Panc1 (cell line): ENCODE results near the gene TAF11.

Experiments used
- POLR2AphosphoS5 ChIP-seq: IDR thresholded peaks from 2 replicates; pipeline ENCODE4 v1.6.1; 2012; ENCODE audit warnings: mild to moderate bottlenecking, low read depth, low read length, moderate library complexity
- TCF7L2 ChIP-seq: IDR thresholded peaks from 2 replicates; pipeline ENCODE4 v1.6.1; 2011; ENCODE audit warnings: mild to moderate bottlenecking, low read depth, low read length, inconsistent platforms
- TF ChIP-seq, protein P1 (sequence below): fragments of 450-650 bp; IDR thresholded peaks from 2 replicates; pipeline ENCODE4 v1.5.1; 2017; ENCODE audit warnings: mild to moderate bottlenecking
- TF ChIP-seq, protein P2 (sequence below), 2 experiments: IDR thresholded peaks; 2 replicates each; pipeline ENCODE4 v1.6.1; 2011 to 2012; ENCODE audit warnings: low read depth in 2 of 2, control low read depth in 1 of 2, low read length in 1 of 2, mild to moderate bottlenecking in 1 of 2, moderate library complexity in 1 of 2; ENCODE audit not compliant: insufficient read depth in 1 of 2

DNA sequence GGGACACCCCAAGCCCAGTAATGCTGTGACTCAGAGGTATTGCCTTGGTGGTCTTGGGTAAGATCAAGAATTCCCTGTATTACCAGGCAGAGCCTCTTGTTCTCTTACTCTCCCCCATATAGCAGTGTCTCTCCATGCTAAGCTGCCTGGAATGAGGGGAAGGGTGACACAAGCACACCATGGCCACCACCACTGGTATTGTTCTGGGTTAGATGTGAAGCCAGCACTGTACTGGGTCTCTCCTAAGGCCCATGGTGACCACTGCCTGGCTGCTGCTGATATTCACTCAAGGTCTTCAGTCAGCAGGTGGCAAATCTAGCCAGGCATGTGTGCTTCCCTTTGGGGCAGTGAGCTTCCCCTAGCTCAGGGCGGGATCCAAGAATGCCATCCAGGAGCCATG, 36.5 kb downstream of the TAF11 start:
- TF ChIP-seq, protein P1, sequence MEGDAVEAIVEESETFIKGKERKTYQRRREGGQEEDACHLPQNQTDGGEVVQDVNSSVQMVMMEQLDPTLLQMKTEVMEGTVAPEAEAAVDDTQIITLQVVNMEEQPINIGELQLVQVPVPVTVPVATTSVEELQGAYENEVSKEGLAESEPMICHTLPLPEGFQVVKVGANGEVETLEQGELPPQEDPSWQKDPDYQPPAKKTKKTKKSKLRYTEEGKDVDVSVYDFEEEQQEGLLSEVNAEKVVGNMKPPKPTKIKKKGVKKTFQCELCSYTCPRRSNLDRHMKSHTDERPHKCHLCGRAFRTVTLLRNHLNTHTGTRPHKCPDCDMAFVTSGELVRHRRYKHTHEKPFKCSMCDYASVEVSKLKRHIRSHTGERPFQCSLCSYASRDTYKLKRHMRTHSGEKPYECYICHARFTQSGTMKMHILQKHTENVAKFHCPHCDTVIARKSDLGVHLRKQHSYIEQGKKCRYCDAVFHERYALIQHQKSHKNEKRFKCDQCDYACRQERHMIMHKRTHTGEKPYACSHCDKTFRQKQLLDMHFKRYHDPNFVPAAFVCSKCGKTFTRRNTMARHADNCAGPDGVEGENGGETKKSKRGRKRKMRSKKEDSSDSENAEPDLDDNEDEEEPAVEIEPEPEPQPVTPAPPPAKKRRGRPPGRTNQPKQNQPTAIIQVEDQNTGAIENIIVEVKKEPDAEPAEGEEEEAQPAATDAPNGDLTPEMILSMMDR = no peak
- TF ChIP-seq POLR2AphosphoS5 = no peak
- TF ChIP-seq, protein P2, sequence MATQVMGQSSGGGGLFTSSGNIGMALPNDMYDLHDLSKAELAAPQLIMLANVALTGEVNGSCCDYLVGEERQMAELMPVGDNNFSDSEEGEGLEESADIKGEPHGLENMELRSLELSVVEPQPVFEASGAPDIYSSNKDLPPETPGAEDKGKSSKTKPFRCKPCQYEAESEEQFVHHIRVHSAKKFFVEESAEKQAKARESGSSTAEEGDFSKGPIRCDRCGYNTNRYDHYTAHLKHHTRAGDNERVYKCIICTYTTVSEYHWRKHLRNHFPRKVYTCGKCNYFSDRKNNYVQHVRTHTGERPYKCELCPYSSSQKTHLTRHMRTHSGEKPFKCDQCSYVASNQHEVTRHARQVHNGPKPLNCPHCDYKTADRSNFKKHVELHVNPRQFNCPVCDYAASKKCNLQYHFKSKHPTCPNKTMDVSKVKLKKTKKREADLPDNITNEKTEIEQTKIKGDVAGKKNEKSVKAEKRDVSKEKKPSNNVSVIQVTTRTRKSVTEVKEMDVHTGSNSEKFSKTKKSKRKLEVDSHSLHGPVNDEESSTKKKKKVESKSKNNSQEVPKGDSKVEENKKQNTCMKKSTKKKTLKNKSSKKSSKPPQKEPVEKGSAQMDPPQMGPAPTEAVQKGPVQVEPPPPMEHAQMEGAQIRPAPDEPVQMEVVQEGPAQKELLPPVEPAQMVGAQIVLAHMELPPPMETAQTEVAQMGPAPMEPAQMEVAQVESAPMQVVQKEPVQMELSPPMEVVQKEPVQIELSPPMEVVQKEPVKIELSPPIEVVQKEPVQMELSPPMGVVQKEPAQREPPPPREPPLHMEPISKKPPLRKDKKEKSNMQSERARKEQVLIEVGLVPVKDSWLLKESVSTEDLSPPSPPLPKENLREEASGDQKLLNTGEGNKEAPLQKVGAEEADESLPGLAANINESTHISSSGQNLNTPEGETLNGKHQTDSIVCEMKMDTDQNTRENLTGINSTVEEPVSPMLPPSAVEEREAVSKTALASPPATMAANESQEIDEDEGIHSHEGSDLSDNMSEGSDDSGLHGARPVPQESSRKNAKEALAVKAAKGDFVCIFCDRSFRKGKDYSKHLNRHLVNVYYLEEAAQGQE (IDR thresholded peaks at IDR 0.05; ENCODE audit: insufficient read depth in 1 of 2, low read depth in 2 of 2, low read length in 1 of 2) = no peak
- no peak for TF ChIP-seq TCF7L2
